ENCODE results near the gene AATF.

DNA sequence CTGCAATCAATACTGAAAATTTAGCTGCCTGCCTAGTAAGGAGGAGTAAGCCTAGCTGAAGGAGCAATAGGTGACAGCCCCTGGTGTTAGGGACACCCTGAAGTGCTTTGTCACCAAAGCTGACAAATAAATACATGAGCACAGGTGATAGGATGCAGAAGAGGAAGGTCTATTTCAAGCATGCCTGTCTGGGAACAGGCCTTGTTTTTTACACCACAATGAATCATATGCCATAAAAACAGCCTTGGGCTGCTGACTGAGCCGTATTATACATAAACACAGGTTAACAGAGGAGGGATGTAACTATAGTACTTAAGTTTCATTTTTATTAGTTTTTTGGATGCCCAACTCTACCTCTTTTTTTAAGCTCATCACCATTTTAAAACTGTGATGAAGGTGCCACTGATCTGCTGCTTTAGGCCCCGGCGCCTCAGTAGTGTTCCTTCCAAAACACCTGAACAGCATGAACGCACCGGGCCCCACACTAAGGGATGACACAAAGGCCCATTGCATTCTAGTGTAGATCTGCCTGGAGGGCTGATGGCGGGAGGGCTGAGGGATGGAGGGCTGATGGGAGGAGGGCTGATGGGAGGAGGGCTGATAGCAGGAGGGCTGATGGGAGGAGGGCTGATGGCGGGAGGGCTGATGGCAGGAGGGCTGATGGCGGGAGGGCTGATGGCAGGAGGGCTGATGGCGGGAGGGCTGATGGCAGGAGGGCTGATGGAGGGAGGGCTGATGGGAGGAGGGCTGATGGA is 150.3 kb downstream of the AATF start:
- no peak for TF ChIP-seq EP300 (IDR thresholded peaks at IDR 0.05; ENCODE audit: low read depth)
- no peak for TF ChIP-seq POLR2A (IDR thresholded peaks at IDR 0.05)

Data from transverse colon (tissue), 1 donor.